ENCODE data around the gene S100A11. TPM values are rescaled to one million over a fixed set of nuclear protein-coding genes. Genes with fewer than 3 reads are reported as not detected.

Gene S100A11
- total and polyA plus RNA-seq, 3 experiments from 2014 or later = 257 to 554 (median 262) TPM

DNA sequence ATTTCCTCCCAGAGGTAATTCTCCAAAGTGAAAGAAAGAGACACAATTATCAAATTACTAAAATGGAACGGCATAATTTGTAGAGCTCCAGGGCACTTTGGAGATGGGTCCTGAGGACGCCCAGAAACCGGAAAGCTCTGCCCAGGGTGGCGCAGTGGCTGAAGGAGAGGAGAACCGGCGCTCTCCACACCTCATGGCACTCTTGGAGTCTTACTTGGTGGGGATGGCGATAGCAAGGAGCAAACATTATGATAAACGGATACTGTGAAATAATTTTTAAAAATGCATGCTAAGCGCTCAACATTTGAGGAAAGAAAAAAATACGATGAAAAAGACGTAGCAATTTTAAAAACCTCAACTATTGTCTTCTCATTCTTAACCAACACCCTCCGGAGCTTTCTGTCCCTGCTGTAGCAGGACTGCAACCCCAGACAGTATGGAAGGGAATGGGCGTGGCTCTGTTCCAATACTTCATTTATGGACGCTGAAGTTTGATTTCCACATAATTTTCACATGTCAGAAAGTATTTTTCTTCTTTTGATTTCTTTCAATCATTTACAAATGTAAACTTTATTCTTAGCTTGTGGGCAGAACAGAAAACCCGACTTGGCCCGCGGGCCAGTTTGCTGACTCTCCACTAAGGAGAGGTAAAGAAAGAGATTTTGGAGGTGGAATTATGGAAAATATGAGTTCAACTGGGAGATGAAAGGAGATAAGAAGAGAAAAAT is 1.1 kb downstream of the S100A11 start:
- Histone ChIP-seq H3K36me3 (ENCODE audit: insufficient read depth, low read length) (peaks cover 27% of the 10 kb centered on the region), H3K27ac (ENCODE audit: low read depth, low read length) (peak overlapping the region; percentile 79), H3K4me3 (ENCODE audit: low read length) (peak overlapping the region; percentile 51), H3K27me3 (ENCODE audit: insufficient read depth, low read length, poor library complexity, severe bottlenecking) (no peaks in the 10 kb centered on the region), H3K4me1 (ENCODE audit: insufficient read depth, low read length) (peaks cover 40% of the 10 kb centered on the region), H3K9me3 (ENCODE audit: low read length) (no peaks in the 10 kb centered on the region)
- peak in 1 of 5 donors; percentile 4 for DNase-seq
- Mint-ChIP-seq H3K27ac (peak overlapping the region; percentile 94 to 100 (median 98)), H3K9me3 (no peaks in the 10 kb centered on the region), H3K4me1 (peaks cover 40 to 55% (median 44%) of the 10 kb centered on the region in 3 donors), H3K27me3 (no peaks in the 10 kb centered on the region), H3K36me3 (peaks cover 10 to 49% (median 18%) of the 10 kb centered on the region in 3 donors), H3K4me3 (peak overlapping the region; percentile 93 to 99 (median 96))
- CTCF ChIA-PET = interaction anchor here (0.8 to 4.4 kb wide), 10 partner anchors 11 to 424 kb away, joined by 3 to 50 read pairs (median 6); no protein-coding TSS in a partner anchor
- POLR2A ChIA-PET = interaction anchor here (1.0 to 3.6 kb wide), 4 partner anchors 10 to 130 kb away, joined by 3 to 33 read pairs (median 4); no protein-coding TSS in a partner anchor

GRCh38 chr1:152034654-152035538 is 1.9 kb downstream of the S100A11 start:
- Mint-ChIP-seq H3K4me3 (peak overlapping the region; percentile 93 to 99 (median 96)), H3K27me3 (no peaks in the 10 kb centered on the region), H3K9me3 (no peaks in the 10 kb centered on the region), H3K4me1 (peaks cover 42 to 60% (median 44%) of the 10 kb centered on the region in 3 donors), H3K27ac (peak overlapping the region; percentile 94 to 100 (median 98)), H3K36me3 (peaks cover 10 to 54% (median 21%) of the 10 kb centered on the region in 3 donors)
- Histone ChIP-seq H3K9me3 (ENCODE audit: low read length) (no peaks in the 10 kb centered on the region), H3K27me3 (ENCODE audit: insufficient read depth, low read length, poor library complexity, severe bottlenecking) (no peaks in the 10 kb centered on the region), H3K27ac (ENCODE audit: low read depth, low read length) (peak overlapping the region; percentile 79), H3K4me1 (ENCODE audit: insufficient read depth, low read length) (peaks cover 40% of the 10 kb centered on the region), H3K36me3 (ENCODE audit: insufficient read depth, low read length) (peaks cover 27% of the 10 kb centered on the region), H3K4me3 (ENCODE audit: low read length) (peak overlapping the region; percentile 51)
- CTCF ChIA-PET = interaction anchor here (0.8 to 4.4 kb wide), 17 partner anchors 10 to 425 kb away, joined by 3 to 50 read pairs (median 5); no protein-coding TSS in a partner anchor
- POLR2A ChIA-PET = interaction anchor here (1.0 to 3.6 kb wide), 5 partner anchors 10 to 129 kb away, joined by 3 to 33 read pairs (median 4); no protein-coding TSS in a partner anchor
- DNase-seq = peak; percentile 32 to 74 (median 72)

- Histone ChIP-seq H3K9me3 (ENCODE audit: low read length) (no peaks in the 10 kb centered on the region), H3K4me1 (ENCODE audit: insufficient read depth, low read length) (peaks cover 40% of the 10 kb centered on the region), H3K4me3 (ENCODE audit: low read length) (peak overlapping the region; percentile 51), H3K36me3 (ENCODE audit: insufficient read depth, low read length) (peaks cover 27% of the 10 kb centered on the region), H3K27ac (ENCODE audit: low read depth, low read length) (peak overlapping the region; percentile 79), H3K27me3 (ENCODE audit: insufficient read depth, low read length, poor library complexity, severe bottlenecking) (no peaks in the 10 kb centered on the region)
- POLR2A ChIA-PET = interaction anchor here (1.3 to 3.6 kb wide), 3 partner anchors 11 to 32 kb away, joined by 4 to 33 read pairs (median 5); no protein-coding TSS in a partner anchor
- no peaks in the 10 kb centered on the region for H3K9me3 Mint-ChIP-seq
- peaks cover 12 to 58% (median 23%) of the 10 kb centered on the region in 3 donors for H3K36me3 Mint-ChIP-seq
- H3K27me3 Mint-ChIP-seq = no peaks in the 10 kb centered on the region
- peak overlapping the region; percentile 94 to 100 (median 98) for H3K27ac Mint-ChIP-seq
- H3K4me3 Mint-ChIP-seq = peak overlapping the region; percentile 93 to 99 (median 96)
- peaks cover 43 to 60% (median 44%) of the 10 kb centered on the region in 3 donors for H3K4me1 Mint-ChIP-seq
- CTCF ChIA-PET = interaction anchor here (0.8 to 4.4 kb wide), 15 partner anchors 9 to 424 kb away, joined by 3 to 50 read pairs (median 5); no protein-coding TSS in a partner anchor
- peak in 1 of 5 donors; percentile 8 for DNase-seq
Observed at GRCh38 chr1:152034324-152034653, 2.5 kb downstream of the S100A11 start.

GRCh38 chr1:152029929-152030211 is 6.9 kb downstream of the S100A11 start:
- peaks cover 27% of the 10 kb centered on the region for H3K36me3 ChIP-seq (ENCODE audit: insufficient read depth, low read length)
- CTCF ChIA-PET = interaction anchor here (1.0 kb wide), 1 partner anchor 29 kb away, joined by 4 read pairs; no protein-coding TSS in a partner anchor
- Mint-ChIP-seq H3K27ac (peak overlapping the region in 4 of 8 donors; percentile 44 to 84 (median 63)), H3K27me3 (no peaks in the 10 kb centered on the region), H3K4me1 (peaks cover 35 to 51% (median 36%) of the 10 kb centered on the region in 3 donors), H3K36me3 (peaks cover 13 to 44% (median 27%) of the 10 kb centered on the region in 3 donors), H3K4me3 (peak overlapping the region in 1 of 7 donors; percentile 61), H3K9me3 (no peaks in the 10 kb centered on the region)
- H3K9me3 ChIP-seq (ENCODE audit: low read length) = no peaks in the 10 kb centered on the region
- DNase-seq = no peak
- no peak overlapping the region for H3K4me3 ChIP-seq (ENCODE audit: low read length)
- no peak overlapping the region for H3K27ac ChIP-seq (ENCODE audit: low read depth, low read length)
- POLR2A ChIA-PET = no interaction called here
- H3K27me3 ChIP-seq (ENCODE audit: insufficient read depth, low read length, poor library complexity, severe bottlenecking) = no peaks in the 10 kb centered on the region
- peaks cover 32% of the 10 kb centered on the region for H3K4me1 ChIP-seq (ENCODE audit: insufficient read depth, low read length)

- Mint-ChIP-seq H3K4me1 (peaks cover 30 to 46% (median 30%) of the 10 kb centered on the region in 3 donors), H3K36me3 (peaks cover 13 to 40% (median 27%) of the 10 kb centered on the region in 3 donors), H3K9me3 (no peaks in the 10 kb centered on the region), H3K27me3 (no peaks in the 10 kb centered on the region), H3K4me3 (no peak overlapping the region), H3K27ac (peak overlapping the region in 7 of 8 donors; percentile 8 to 92 (median 81))
- DNase-seq = no peak
- Histone ChIP-seq H3K4me1 (ENCODE audit: insufficient read depth, low read length) (peaks cover 27% of the 10 kb centered on the region), H3K27ac (ENCODE audit: low read depth, low read length) (no peak overlapping the region), H3K9me3 (ENCODE audit: low read length) (no peaks in the 10 kb centered on the region), H3K4me3 (ENCODE audit: low read length) (no peak overlapping the region), H3K27me3 (ENCODE audit: insufficient read depth, low read length, poor library complexity, severe bottlenecking) (no peaks in the 10 kb centered on the region), H3K36me3 (ENCODE audit: insufficient read depth, low read length) (peaks cover 27% of the 10 kb centered on the region)
- ChIA-PET CTCF (interaction anchor here (1.0 kb wide), 1 partner anchor 28 kb away, joined by 4 read pairs; no protein-coding TSS in a partner anchor), POLR2A (no interaction called here)
Observed at GRCh38 chr1:152029144-152029928, 7.5 kb downstream of the S100A11 start.

DNA sequence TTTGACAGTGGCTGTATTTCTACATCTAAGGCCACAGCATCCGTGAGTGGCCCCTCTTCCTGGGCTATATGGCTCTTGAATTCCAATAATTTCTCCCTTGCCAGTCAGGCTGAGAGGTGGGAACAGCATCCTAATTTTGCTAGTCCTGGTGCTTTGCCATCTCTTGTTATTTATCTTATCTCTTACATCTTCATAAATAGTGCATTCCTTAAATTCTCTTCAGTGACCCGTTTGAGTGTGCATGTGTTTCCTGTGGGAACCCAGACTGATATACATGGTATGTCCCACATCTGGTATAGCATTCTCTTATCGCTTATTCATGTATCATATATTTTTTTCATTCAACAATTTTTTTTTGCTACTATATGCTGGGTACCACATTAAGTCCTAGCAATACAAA is 9.9 kb downstream of the S100A11 start:
- POLR2A ChIA-PET = no interaction called here
- CTCF ChIA-PET = no interaction called here
- no peaks in the 10 kb centered on the region for H3K9me3 ChIP-seq (ENCODE audit: low read length)
- Mint-ChIP-seq H3K4me1 (peaks cover 8 to 23% (median 10%) of the 10 kb centered on the region in 3 donors), H3K36me3 (peaks cover 13 to 20% (median 14%) of the 10 kb centered on the region in 3 donors), H3K4me3 (no peak overlapping the region), H3K27me3 (peaks cover 1 to 6% of the 10 kb centered on the region in 2 donors), H3K9me3 (no peaks in the 10 kb centered on the region), H3K27ac (peak overlapping the region in 4 of 8 donors; percentile 5 to 46 (median 24))
- no peak for DNase-seq
- no peak overlapping the region for H3K27ac ChIP-seq (ENCODE audit: low read depth, low read length)
- H3K4me1 ChIP-seq (ENCODE audit: insufficient read depth, low read length) = peaks cover 5% of the 10 kb centered on the region
- H3K4me3 ChIP-seq (ENCODE audit: low read length) = no peak overlapping the region
- H3K27me3 ChIP-seq (ENCODE audit: insufficient read depth, low read length, poor library complexity, severe bottlenecking) = no peaks in the 10 kb centered on the region
- peaks cover 6% of the 10 kb centered on the region for H3K36me3 ChIP-seq (ENCODE audit: insufficient read depth, low read length)

DNA sequence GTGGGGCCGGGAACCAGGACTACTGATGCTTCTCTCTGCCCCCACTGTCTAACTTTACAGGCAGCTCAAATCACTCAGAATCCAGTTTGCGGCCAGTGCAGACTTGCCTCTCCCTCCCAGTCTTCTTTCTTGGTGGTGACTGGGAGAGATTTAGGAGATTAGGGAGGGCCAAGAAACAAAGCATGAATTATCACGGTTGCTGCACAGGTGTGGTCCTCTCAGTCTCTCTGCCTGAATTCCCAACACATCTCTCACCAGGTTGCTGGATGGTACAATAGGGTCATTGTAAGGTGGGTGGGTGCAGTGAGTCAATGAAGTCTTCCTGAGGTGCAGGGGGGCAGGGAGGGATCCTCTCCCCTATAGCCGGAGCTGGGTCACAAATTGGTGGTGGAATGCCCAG is 12.6 kb downstream of the S100A11 start:
- ChIA-PET CTCF (interaction anchor here (0.6 to 1.5 kb wide), 2 partner anchors 10 to 187 kb away, joined by 4 to 5 read pairs; no protein-coding TSS in a partner anchor), POLR2A (no interaction called here)
- Histone ChIP-seq H3K4me3 (ENCODE audit: low read length) (no peak overlapping the region), H3K36me3 (ENCODE audit: insufficient read depth, low read length) (no peaks in the 10 kb centered on the region), H3K27ac (ENCODE audit: low read depth, low read length) (no peak overlapping the region), H3K9me3 (ENCODE audit: low read length) (no peaks in the 10 kb centered on the region), H3K4me1 (ENCODE audit: insufficient read depth, low read length) (no peaks in the 10 kb centered on the region), H3K27me3 (ENCODE audit: insufficient read depth, low read length, poor library complexity, severe bottlenecking) (no peaks in the 10 kb centered on the region)
- Mint-ChIP-seq H3K27me3 (peaks cover 3 to 6% of the 10 kb centered on the region in 2 donors), H3K9me3 (no peaks in the 10 kb centered on the region), H3K36me3 (peaks cover 1 to 8% (median 6%) of the 10 kb centered on the region in 3 donors), H3K4me3 (no peak overlapping the region), H3K4me1 (peaks cover 2 to 12% (median 5%) of the 10 kb centered on the region in 3 donors), H3K27ac (no peak overlapping the region)
- DNase-seq = no peak
